Gastrocnemius medialis (tissue), 4 donors: ENCODE measurements around the gene LRCH3.

ENCODE experiments used
- CTCF ChIP-seq, 5 experiments: fragments of 450-650 bp in 3 of 5; fragments of 200-600 bp in 2 of 5; sonication (generic) in 2 of 5; IDR thresholded peaks in 4 of 5; conservative IDR thresholded peaks in 1 of 5; 1 replicate in 4 of 5; 2 replicates in 1 of 5; pipeline ENCODE4 v1.5.1; 2016 to 2019; ENCODE audit warnings: antibody characterized with exemption in 5 of 5, mild to moderate bottlenecking in 3 of 5, moderate library complexity in 3 of 5
- POLR2A ChIP-seq, 2 donors: fragments of 450-650 bp; IDR thresholded peaks; one replicate each; pipeline ENCODE4 v1.6.1; 2017; ENCODE audit warnings: antibody characterized with exemption in 2 of 2, mild to moderate bottlenecking in 2 of 2, moderate library complexity in 2 of 2

- TF ChIP-seq CTCF (IDR thresholded peaks at IDR 0.05 in 4 of 5, conservative IDR thresholded peaks at IDR 0.05 in 1 of 5) (no peak), POLR2A (IDR thresholded peaks at IDR 0.05) (no peak)
These were observed 87.4 kb downstream of the LRCH3 start for GRCh38 chr3:197878427-197878826.
